CD4-positive, alpha-beta memory T cell (primary cell): ENCODE data around the gene IFT122. TPM values are rescaled to one million over a fixed set of nuclear protein-coding genes. Genes with fewer than 3 reads are reported as not detected.

Experiments
- CTCF ChIA-PET: fragments of 350-600 bp; sonication (Branson Sonifier 250); formaldehyde crosslinking; loops from one replicate; lab custom pipeline; 2021; ENCODE audit warnings: inconsistent platforms; ENCODE audit not compliant: partially characterized antibody; lab: Charles Lee
- POLR2A ChIA-PET: fragments of 350-600 bp; sonication (Branson Sonifier 250); formaldehyde crosslinking; loops from one replicate; lab custom pipeline; 2021; ENCODE audit not compliant: partially characterized antibody; lab: Charles Lee
- DNase-seq, 5 donors: peaks; one replicate each; pipeline versions ENCODE4 v3.0.0 to v3.0.0-alpha.2; 2020 to 2022; ENCODE audit warnings: mixed read lengths in 1 of 5
- H3K27ac ChIP-seq: one replicate; pipeline ENCODE4 v1.7.0; 2013; ENCODE audit warnings: low read depth, low read length
- H3K27me3 ChIP-seq: 2 replicates; pipeline ENCODE4 v1.7.0; 2013; ENCODE audit warnings: mild to moderate bottlenecking, low read length, moderate library complexity; ENCODE audit not compliant: insufficient read depth
- H3K36me3 ChIP-seq: 2 replicates; pipeline ENCODE4 v1.7.0; 2013; ENCODE audit warnings: mild to moderate bottlenecking, low read length, moderate library complexity; ENCODE audit not compliant: insufficient read depth
- H3K4me1 ChIP-seq: 2 replicates; pipeline ENCODE4 v1.7.0; 2013; ENCODE audit warnings: mild to moderate bottlenecking, low read length, moderate library complexity; ENCODE audit not compliant: insufficient read depth
- H3K4me3 ChIP-seq, 2 donors: one replicate each; pipeline ENCODE4 v1.7.0; 2013; ENCODE audit warnings: low read length in 2 of 2, mild to moderate bottlenecking in 1 of 2
- H3K9me3 ChIP-seq, 2 donors: one replicate each; pipeline ENCODE4 v1.7.0; 2013; ENCODE audit warnings: low read length in 2 of 2, control low read depth in 1 of 2; ENCODE audit not compliant: control insufficient read depth in 1 of 2
- H3K27ac Mint-ChIP-seq, 7 donors: one replicate each; pipeline ENCODE4 v1.8.0; 2020 to 2021; ENCODE audit warnings: mixed read lengths in 7 of 7, mild to moderate bottlenecking in 6 of 7, inconsistent platforms in 3 of 7, moderate library complexity in 3 of 7
- H3K27me3 Mint-ChIP-seq, 2 donors: one replicate each; pipeline ENCODE4 v1.8.0; 2020 to 2021; ENCODE audit warnings: mixed read lengths in 2 of 2
- H3K36me3 Mint-ChIP-seq, 2 donors: one replicate each; pipeline ENCODE4 v1.8.0; 2020 to 2021; ENCODE audit warnings: mixed read lengths in 2 of 2, inconsistent platforms in 1 of 2, mild to moderate bottlenecking in 1 of 2
- H3K4me1 Mint-ChIP-seq, 4 donors: one replicate each; pipeline ENCODE4 v1.8.0; 2020 to 2021; ENCODE audit warnings: mixed read lengths in 4 of 4, mild to moderate bottlenecking in 1 of 4
- H3K4me3 Mint-ChIP-seq, 8 donors: one replicate each; pipeline ENCODE4 v1.8.0; 2020 to 2021; ENCODE audit warnings: mixed read lengths in 8 of 8, mild to moderate bottlenecking in 7 of 8, moderate library complexity in 6 of 8, inconsistent platforms in 3 of 8
- H3K9me3 Mint-ChIP-seq, 8 donors: one replicate each; pipeline ENCODE4 v1.8.0; 2020 to 2021; ENCODE audit warnings: mixed read lengths in 8 of 8, mild to moderate bottlenecking in 5 of 8, inconsistent platforms in 3 of 8, moderate library complexity in 1 of 8
- intact Hi-C: fragments of 100-400 bp; cut with micrococcal nuclease; formaldehyde crosslinking; loops from one replicate; pipeline ENCODE4 v1.15.1; 2023
- polyA plus RNA-seq, 2 donors: library from polyadenylated mRNA; unstranded; fragments of 300-500 nt; fragmentation: Illumina TruSeq; gene quantifications; one replicate each; pipeline ENCODE4 v1.2.3, GENCODE V29; 2021
- total RNA-seq, 2 experiments: library from RNA; stranded (reverse); gene quantifications; one replicate each; pipeline ENCODE4 v1.2.3, GENCODE V29; 2021

The IFT122 gene
- total and polyA plus RNA-seq, 4 experiments from 2014 or later, result 5.3 to 21.8 (median 12.9) TPM

DNA sequence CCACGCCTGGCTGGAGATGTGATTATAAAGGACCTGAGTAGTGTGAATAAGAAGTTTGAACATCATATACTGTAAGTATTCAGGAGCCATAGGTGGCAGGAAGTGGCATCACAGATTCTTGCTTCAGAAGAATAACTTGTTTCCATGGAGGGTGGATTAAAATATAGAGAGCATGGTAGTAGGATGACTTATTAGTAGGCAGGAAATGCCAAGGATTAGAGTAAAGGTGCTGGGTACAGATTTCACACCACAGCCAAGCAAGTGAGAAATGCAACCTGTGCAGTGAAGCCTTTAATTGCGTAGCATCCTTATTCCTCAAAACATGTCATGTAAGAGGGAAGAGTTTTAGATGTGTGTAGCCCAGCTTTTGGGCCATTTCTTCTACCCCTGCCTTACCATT, 30.8 kb downstream of the IFT122 start:
- Mint-ChIP-seq H3K9me3 (no peaks in the 10 kb centered on the region), H3K4me3 (no peak overlapping the region), H3K27ac (no peak overlapping the region), H3K36me3 (peaks cover 10 to 18% of the 10 kb centered on the region in 2 donors), H3K4me1 (peaks cover 0 to 14% (median 8%) of the 10 kb centered on the region in 4 donors), H3K27me3 (no peaks in the 10 kb centered on the region)
- H3K36me3 ChIP-seq, result no peaks in the 10 kb centered on the region
- DNase-seq, result no peak
- intact Hi-C loops, result no loop called here
- no peak overlapping the region for H3K27ac ChIP-seq
- H3K9me3 ChIP-seq, result no peaks in the 10 kb centered on the region
- H3K4me1 ChIP-seq, result peaks cover 13% of the 10 kb centered on the region
- ChIA-PET POLR2A (no interaction called here), CTCF (interaction anchor here (1.3 to 3.9 kb wide), 2 partner anchors 12 to 19 kb away, joined by 3 to 16 read pairs; no protein-coding TSS in a partner anchor)
- H3K4me3 ChIP-seq, result no peak overlapping the region
- no peaks in the 10 kb centered on the region for H3K27me3 ChIP-seq

DNA sequence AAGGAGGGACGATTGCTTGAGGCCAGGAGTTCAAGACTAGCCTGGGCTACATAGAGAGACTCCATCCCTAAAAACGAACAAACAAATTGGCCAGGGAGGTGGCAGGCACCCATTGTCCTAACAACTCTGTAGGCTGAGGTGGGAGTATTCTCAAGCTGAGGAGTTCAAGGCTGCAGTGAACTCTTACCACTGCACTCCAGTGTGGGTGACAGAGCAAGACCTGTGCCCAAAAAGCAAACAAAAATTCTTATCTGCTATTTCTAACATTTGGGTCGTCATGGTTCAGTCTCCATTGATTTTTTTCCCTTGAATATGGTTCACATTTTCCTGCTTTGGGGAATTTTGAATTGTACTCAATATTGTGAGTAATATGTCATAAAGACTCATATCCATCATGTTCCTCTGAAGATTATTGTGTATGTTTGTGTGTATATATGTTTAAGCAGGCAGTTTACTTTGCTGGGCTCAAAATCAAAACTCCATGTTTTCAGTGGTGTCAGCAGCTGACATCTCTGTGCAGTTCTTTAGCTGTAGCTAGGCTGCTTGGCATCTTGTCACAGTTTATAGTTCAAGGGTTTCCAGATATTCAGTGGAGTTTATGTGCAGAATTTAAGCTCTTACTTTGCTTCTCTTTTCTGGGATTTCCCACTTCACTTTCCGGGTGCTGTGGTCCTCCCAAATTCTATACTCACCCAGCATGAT, 33.2 kb downstream of the IFT122 start:
- Histone ChIP-seq H3K4me1 (peaks cover 13% of the 10 kb centered on the region), H3K36me3 (peaks cover 6% of the 10 kb centered on the region), H3K27ac (no peak overlapping the region), H3K27me3 (no peaks in the 10 kb centered on the region), H3K4me3 (no peak overlapping the region), H3K9me3 (no peaks in the 10 kb centered on the region)
- Mint-ChIP-seq H3K9me3 (no peaks in the 10 kb centered on the region), H3K4me1 (peaks cover 0 to 14% (median 8%) of the 10 kb centered on the region in 4 donors), H3K27me3 (no peaks in the 10 kb centered on the region), H3K4me3 (no peak overlapping the region), H3K27ac (no peak overlapping the region), H3K36me3 (peaks cover 22 to 36% of the 10 kb centered on the region in 2 donors)
- intact Hi-C loops, result no loop called here
- ChIA-PET POLR2A (no interaction called here), CTCF (interaction anchor here (0.8 kb wide), 1 partner anchor 17 kb away, joined by 4 read pairs; no protein-coding TSS in a partner anchor)
- DNase-seq, result no peak

DNA sequence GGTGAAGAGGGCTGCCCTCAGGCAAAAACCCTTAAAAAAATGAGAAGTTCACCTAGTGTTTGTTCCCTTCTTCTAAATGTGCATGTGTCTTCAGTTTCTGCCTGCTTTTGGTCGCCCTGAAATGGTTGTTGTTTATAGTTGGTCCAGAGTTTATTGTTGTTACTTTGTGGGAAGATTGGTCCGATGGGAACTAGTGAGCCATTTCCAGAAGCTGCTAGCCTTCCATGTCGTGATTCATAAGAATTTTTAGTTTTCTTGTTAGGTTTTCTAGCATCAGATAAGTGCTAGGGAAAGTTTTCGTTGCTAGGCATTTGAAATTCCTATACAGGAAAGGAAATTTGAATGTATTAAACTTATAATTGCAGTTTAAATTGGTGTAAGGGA, 33.7 kb downstream of the IFT122 start:
- intact Hi-C loops, result no loop called here
- CTCF ChIA-PET, result interaction anchor here (0.8 kb wide), 1 partner anchor 17 kb away, joined by 4 read pairs; no protein-coding TSS in a partner anchor
- Histone ChIP-seq H3K9me3 (no peaks in the 10 kb centered on the region), H3K27ac (no peak overlapping the region), H3K27me3 (no peaks in the 10 kb centered on the region), H3K36me3 (peaks cover 6% of the 10 kb centered on the region), H3K4me3 (no peak overlapping the region), H3K4me1 (peaks cover 9% of the 10 kb centered on the region)
- peaks cover 22 to 36% of the 10 kb centered on the region in 2 donors for H3K36me3 Mint-ChIP-seq
- POLR2A ChIA-PET, result no interaction called here
- peaks cover 0 to 14% (median 7%) of the 10 kb centered on the region in 4 donors for H3K4me1 Mint-ChIP-seq
- H3K4me3 Mint-ChIP-seq, result no peak overlapping the region
- H3K27ac Mint-ChIP-seq, result no peak overlapping the region
- H3K9me3 Mint-ChIP-seq, result no peaks in the 10 kb centered on the region
- DNase-seq, result no peak
- no peaks in the 10 kb centered on the region for H3K27me3 Mint-ChIP-seq

DNA sequence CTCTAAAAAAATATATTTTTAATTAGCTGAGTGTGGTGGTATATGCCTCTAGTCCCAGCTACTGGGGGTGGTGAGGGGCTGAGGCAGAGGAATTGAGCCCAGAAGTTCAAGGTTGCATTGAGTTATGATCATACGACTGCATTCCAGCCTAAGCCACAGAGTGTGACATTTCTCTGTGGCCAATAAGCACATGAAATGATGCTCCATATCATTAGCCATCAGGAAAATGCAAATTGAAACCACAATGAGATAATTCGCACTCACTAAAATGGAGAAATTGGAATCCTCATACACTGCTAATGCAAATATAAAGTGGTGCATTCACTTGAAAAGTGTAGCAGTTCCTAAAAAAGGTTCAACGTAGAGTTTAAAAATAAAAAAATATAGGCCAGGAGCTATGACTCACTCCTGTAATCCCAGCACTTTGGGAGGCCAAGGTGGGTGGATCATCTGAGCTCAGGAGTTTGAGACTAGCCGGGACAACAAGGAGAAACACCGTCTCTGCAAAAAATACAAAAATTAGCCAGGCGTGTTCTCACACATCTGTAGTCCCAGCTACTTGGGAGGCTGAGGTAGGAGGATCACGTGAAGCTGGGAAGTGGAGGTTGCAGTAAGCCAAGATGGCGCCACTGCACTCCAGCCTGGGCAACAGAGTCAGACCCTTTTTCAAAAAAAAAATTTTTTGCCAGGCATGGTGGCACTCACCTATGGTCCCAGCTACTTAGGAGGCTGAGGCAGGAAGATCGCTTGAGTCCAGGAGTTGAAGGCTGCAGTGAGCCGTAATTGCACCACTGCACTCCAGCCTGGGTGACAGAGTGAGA, 35.2 kb downstream of the IFT122 start:
- Mint-ChIP-seq H3K9me3 (no peaks in the 10 kb centered on the region), H3K27ac (no peak overlapping the region), H3K4me3 (no peak overlapping the region), H3K4me1 (peaks cover 0 to 2% (median under 1%) of the 10 kb centered on the region in 4 donors), H3K27me3 (no peaks in the 10 kb centered on the region), H3K36me3 (peaks cover 26 to 36% of the 10 kb centered on the region in 2 donors)
- intact Hi-C loops, result no loop called here
- Histone ChIP-seq H3K4me1 (no peaks in the 10 kb centered on the region), H3K9me3 (no peaks in the 10 kb centered on the region), H3K27me3 (no peaks in the 10 kb centered on the region), H3K4me3 (no peak overlapping the region), H3K27ac (no peak overlapping the region), H3K36me3 (peaks cover 6% of the 10 kb centered on the region)
- no peak for DNase-seq
- POLR2A ChIA-PET, result interaction anchor here (0.8 to 0.9 kb wide), 2 partner anchors 16 to 36 kb away, joined by 3 to 4 read pairs; partner anchors contain the start of gene MBD4
- CTCF ChIA-PET, result interaction anchor here (1.2 kb wide), 1 partner anchor 15 kb away, joined by 5 read pairs; no protein-coding TSS in a partner anchor

DNA sequence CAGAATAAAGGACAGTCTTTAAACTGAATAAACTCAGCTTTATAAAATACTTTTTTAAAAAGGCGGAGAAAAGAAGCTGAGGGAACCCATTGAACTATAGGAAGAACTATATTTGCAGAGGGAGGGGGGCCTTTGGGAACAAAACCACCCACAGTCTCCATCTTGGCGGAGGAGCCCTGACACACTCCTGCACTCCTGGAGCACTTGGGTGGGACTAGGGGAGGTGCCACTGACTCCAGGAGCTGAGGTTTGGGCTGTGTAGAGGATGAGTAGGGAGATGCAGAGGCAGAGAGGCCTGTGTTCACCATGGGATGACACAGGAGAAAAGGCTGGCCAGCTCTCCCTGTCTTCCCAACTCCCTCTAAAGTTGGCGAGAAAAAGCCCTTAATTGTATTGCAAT, 35.8 kb downstream of the IFT122 start:
- ChIA-PET CTCF (interaction anchor here (0.9 kb wide), 1 partner anchor 14 kb away, joined by 3 read pairs; no protein-coding TSS in a partner anchor), POLR2A (interaction anchor here (0.9 kb wide), 1 partner anchor 17 kb away, joined by 4 read pairs; no protein-coding TSS in a partner anchor)
- H3K4me3 Mint-ChIP-seq, result no peak overlapping the region
- H3K4me1 Mint-ChIP-seq, result peaks cover 0 to 5% (median under 1%) of the 10 kb centered on the region in 4 donors
- Histone ChIP-seq H3K4me1 (no peaks in the 10 kb centered on the region), H3K27me3 (no peaks in the 10 kb centered on the region), H3K4me3 (no peak overlapping the region), H3K36me3 (peaks cover 6% of the 10 kb centered on the region), H3K9me3 (no peaks in the 10 kb centered on the region), H3K27ac (no peak overlapping the region)
- peaks cover 31 to 41% of the 10 kb centered on the region in 2 donors for H3K36me3 Mint-ChIP-seq
- intact Hi-C loops, result no loop called here
- no peak for DNase-seq
- H3K27ac Mint-ChIP-seq, result peak overlapping the region in 1 of 7 donors; percentile 12
- H3K9me3 Mint-ChIP-seq, result no peaks in the 10 kb centered on the region
- no peaks in the 10 kb centered on the region for H3K27me3 Mint-ChIP-seq

DNA sequence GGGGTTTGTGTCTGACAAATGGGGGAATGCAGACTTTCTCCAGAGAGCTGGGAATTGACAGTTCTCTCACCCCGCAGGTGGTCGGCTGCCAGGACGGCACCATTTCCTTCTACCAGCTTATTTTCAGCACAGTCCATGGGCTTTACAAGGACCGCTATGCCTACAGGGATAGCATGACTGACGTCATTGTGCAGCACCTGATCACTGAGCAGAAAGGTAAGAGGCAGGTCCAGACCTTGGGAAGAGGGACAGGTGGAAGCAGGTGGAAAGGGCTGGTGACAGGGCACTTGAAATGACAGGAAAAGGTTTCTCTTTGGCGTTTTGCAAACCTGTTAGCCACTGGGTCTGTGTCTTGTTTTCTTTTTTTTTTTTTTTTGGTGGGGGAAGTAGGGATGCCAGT, 36.6 kb downstream of the IFT122 start:
- Mint-ChIP-seq H3K9me3 (no peaks in the 10 kb centered on the region), H3K4me1 (peaks cover 1 to 11% (median 6%) of the 10 kb centered on the region in 4 donors), H3K4me3 (no peak overlapping the region), H3K27ac (peak overlapping the region in 1 of 7 donors; percentile 29), H3K36me3 (peaks cover 32 to 41% of the 10 kb centered on the region in 2 donors), H3K27me3 (no peaks in the 10 kb centered on the region)
- H3K4me1 ChIP-seq, result peaks cover 4% of the 10 kb centered on the region
- intact Hi-C loops, result no loop called here
- CTCF ChIA-PET, result interaction anchor here (0.9 kb wide), 1 partner anchor 14 kb away, joined by 3 read pairs; no protein-coding TSS in a partner anchor
- POLR2A ChIA-PET, result no interaction called here
- no peak overlapping the region for H3K4me3 ChIP-seq
- H3K9me3 ChIP-seq, result no peaks in the 10 kb centered on the region
- no peaks in the 10 kb centered on the region for H3K27me3 ChIP-seq
- H3K27ac ChIP-seq, result no peak overlapping the region
- no peak for DNase-seq
- peaks cover 6% of the 10 kb centered on the region for H3K36me3 ChIP-seq
